HFFc6 (cell line): ENCODE measurements around the gene NLGN1. TPM values are rescaled to one million over a fixed set of nuclear protein-coding genes. Genes with fewer than 3 reads are reported as not detected.

Source experiments
- DNase-seq: peaks from one replicate; pipeline ENCODE4 v3.0.0-alpha.2; 2018
- H3K27ac Mint-ChIP-seq: 2 replicates; pipeline ENCODE4 v1.8.0; 2020; ENCODE audit warnings: mild to moderate bottlenecking, mixed read lengths
- H3K27me3 Mint-ChIP-seq: 2 replicates; pipeline ENCODE4 v1.8.0; 2021; ENCODE audit warnings: mild to moderate bottlenecking, moderate library complexity, mixed read lengths; ENCODE audit not compliant: insufficient read depth
- H3K36me3 Mint-ChIP-seq: 2 replicates; pipeline ENCODE4 v1.8.0; 2021; ENCODE audit warnings: low read depth, mixed read lengths
- H3K4me1 Mint-ChIP-seq: 2 replicates; pipeline ENCODE4 v1.8.0; 2020; ENCODE audit warnings: low read depth, mixed read lengths
- H3K4me3 Mint-ChIP-seq: 2 replicates; pipeline ENCODE4 v1.8.0; 2020; ENCODE audit warnings: mild to moderate bottlenecking, moderate library complexity, mixed read lengths
- H3K9me3 Mint-ChIP-seq: 2 replicates; pipeline ENCODE4 v1.8.0; 2020; ENCODE audit warnings: mild to moderate bottlenecking, mixed read lengths
- CTCF ChIP-seq: fragments of 200-600 bp; sonication (generic); IDR thresholded peaks from 2 replicates; pipeline ENCODE4 v1.5.0; 2021; ENCODE audit warnings: antibody characterized with exemption, mild to moderate bottlenecking
- total RNA-seq, 6 experiments: library from RNA; stranded (reverse); fragmentation: NEBNext Ultra II Directional; extraction: Animal tissue kit (Norgen Biotek cat#: 25700); gene quantifications; 2 replicates in 1 of 6; 3 replicates in 5 of 6; pipeline ENCODE4 v1.2.3, GENCODE V29; 2021

Gene NLGN1
- total RNA-seq, 6 experiments from 2014 or later = 10.0 to 17.2 (median 15.7) TPM

GRCh38 chr3:174168026-174168425 lies 770.5 kb downstream of the NLGN1 start:
- DNase-seq = peak; percentile 40
- no peak for TF ChIP-seq CTCF
- H3K27ac Mint-ChIP-seq = no peak overlapping the region

GRCh38 chr3:174168538-174169254 lies 771.2 kb downstream of the NLGN1 start:
- peaks cover 38% of the 10 kb centered on the region for H3K36me3 Mint-ChIP-seq
- H3K4me3 Mint-ChIP-seq = no peak overlapping the region
- DNase-seq = no peak
- peaks cover 25% of the 10 kb centered on the region for H3K4me1 Mint-ChIP-seq
- H3K27ac Mint-ChIP-seq = no peak overlapping the region
- peaks cover 26% of the 10 kb centered on the region for H3K9me3 Mint-ChIP-seq
- TF ChIP-seq CTCF = no peak
- no peaks in the 10 kb centered on the region; the same call in 1 of the 2 replicates for H3K27me3 Mint-ChIP-seq

More at GRCh38 chr3:174168026-174168425, 770.5 kb downstream of the NLGN1 start:
- H3K4me3 Mint-ChIP-seq = no peak overlapping the region
- H3K9me3 Mint-ChIP-seq = peaks cover 21% of the 10 kb centered on the region
- no peaks in the 10 kb centered on the region; the same call in 1 of the 2 replicates for H3K27me3 Mint-ChIP-seq
- H3K36me3 Mint-ChIP-seq = peaks cover 37% of the 10 kb centered on the region
- peaks cover 26% of the 10 kb centered on the region for H3K4me1 Mint-ChIP-seq

- Mint-ChIP-seq H3K4me1 (peaks cover 25% of the 10 kb centered on the region), H3K27ac (no peak overlapping the region), H3K36me3 (peaks cover 37% of the 10 kb centered on the region), H3K4me3 (no peak overlapping the region), H3K27me3 (no peaks in the 10 kb centered on the region; the same call in 1 of the 2 replicates), H3K9me3 (peaks cover 19% of the 10 kb centered on the region)
- DNase-seq = no peak
- TF ChIP-seq CTCF = no peak
These were observed 772.2 kb downstream of the NLGN1 start for GRCh38 chr3:174169736-174170135.

- TF ChIP-seq CTCF = no peak
- peaks cover 25% of the 10 kb centered on the region for H3K4me1 Mint-ChIP-seq
- H3K27ac Mint-ChIP-seq = no peak overlapping the region
- peaks cover 14% of the 10 kb centered on the region for H3K9me3 Mint-ChIP-seq
- no peak for DNase-seq
- no peaks in the 10 kb centered on the region; the same call in 1 of the 2 replicates for H3K27me3 Mint-ChIP-seq
- H3K4me3 Mint-ChIP-seq = no peak overlapping the region
- peaks cover 33% of the 10 kb centered on the region for H3K36me3 Mint-ChIP-seq
These were observed 772.7 kb downstream of the NLGN1 start for GRCh38 chr3:174170248-174170647.

GRCh38 chr3:174186377-174186989 lies 788.9 kb downstream of the NLGN1 start:
- Mint-ChIP-seq H3K36me3 (no peaks in the 10 kb centered on the region), H3K9me3 (no peaks in the 10 kb centered on the region), H3K4me3 (no peak overlapping the region), H3K4me1 (peaks cover 19% of the 10 kb centered on the region), H3K27ac (no peak overlapping the region), H3K27me3 (no peaks in the 10 kb centered on the region; the same call in 1 of the 2 replicates)
- TF ChIP-seq CTCF = no peak
- no peak for DNase-seq
